H1 (cell line): ENCODE data around the gene ZNF362. TPM values are rescaled to one million over a fixed set of nuclear protein-coding genes. Genes with fewer than 3 reads are reported as not detected.

Experiments
- CHD1 ChIP-seq: IDR thresholded peaks from 2 replicates; pipeline ENCODE4 v1.6.1; 2012; ENCODE audit warnings: low read depth, low read length, improper control_type of control experiment
- CREB1 ChIP-seq: IDR thresholded peaks from 2 replicates; pipeline ENCODE4 v1.6.1; 2012; ENCODE audit warnings: inconsistent platforms
- JUND ChIP-seq: IDR thresholded peaks from 2 replicates; pipeline ENCODE4 v1.6.1; 2011; ENCODE audit warnings: mild to moderate bottlenecking, improper control_type of control experiment, low read length
- MAX ChIP-seq: IDR thresholded peaks from 2 replicates; pipeline ENCODE4 v1.6.1; 2012; ENCODE audit warnings: inconsistent platforms
- RAD21 ChIP-seq, 2 experiments: IDR thresholded peaks in 1 of 2; conservative IDR thresholded peaks in 1 of 2; 2 replicates each; pipeline ENCODE4 v1.6.1; 2011; ENCODE audit warnings: low read depth in 2 of 2, low read length in 2 of 2, improper control_type of control experiment in 1 of 2, inconsistent platforms in 1 of 2, mild to moderate bottlenecking in 1 of 2, moderate library complexity in 1 of 2
- SRF ChIP-seq: IDR thresholded peaks from 2 replicates; pipeline ENCODE4 v1.6.1; 2011; ENCODE audit warnings: mild to moderate bottlenecking, low read depth, low read length, moderate library complexity
- polyA plus RNA-seq, 7 experiments: library from polyadenylated mRNA; depleted of rRNA in 3 of 7; stranded (reverse) in 5 of 7; unstranded in 2 of 7; fragments of >200 nt in 5 of 7; fragments of 200-250 nt in 2 of 7; gene quantifications; 1 replicate in 5 of 7; 2 replicates in 1 of 7; 4 replicates in 1 of 7; pipeline versions ENCODE4 v1.2.1 to v1.2.3, GENCODE V29; 2011 to 2013; ENCODE audit warnings: missing spikeins in 2 of 7, mixed read lengths in 2 of 7
- total RNA-seq: library from RNA; stranded (reverse); fragmentation: NEBNext Ultra II Directional; extraction: Animal tissue kit (Norgen Biotek cat#: 25700); gene quantifications from 2 replicates; pipeline ENCODE4 v1.2.1, GENCODE V29; 2021

ZNF362 gene
- total and polyA plus RNA-seq, 2 of the 8 experiments (the other 6 are each of a cell fraction or from before 2014, with no cell fraction given): 24.2 to 27.8 TPM

DNA sequence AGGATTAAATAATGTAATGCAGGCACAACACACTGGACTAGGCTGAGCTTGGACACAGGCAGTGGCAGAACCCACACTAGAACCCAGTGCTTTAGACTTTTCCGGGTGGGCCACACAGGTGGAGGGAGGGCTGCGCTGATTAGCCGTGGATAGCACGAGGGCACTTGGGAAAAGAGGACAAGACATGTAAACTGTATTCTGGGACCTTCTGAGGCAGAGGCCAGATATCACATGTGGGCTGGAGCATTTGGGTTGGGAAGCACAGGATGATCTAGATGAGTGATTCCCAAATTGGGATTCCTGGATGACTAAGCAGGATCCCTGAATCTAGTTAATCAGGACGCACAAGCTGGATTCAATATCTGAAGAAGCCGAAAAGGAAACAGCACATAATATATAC lies 84.9 kb downstream of the ZNF362 start (continued):
- TF ChIP-seq RAD21 (IDR thresholded peaks at IDR 0.05 in 1 of 2, conservative IDR thresholded peaks at IDR 0.05 in 1 of 2; ENCODE audit: low read depth in 2 of 2, low read length in 2 of 2) (no peak), JUND (no peak), MAX (no peak), CHD1 (no peak), CREB1 (no peak), SRF (no peak)
